Neural progenitor cell (in vitro differentiated cells): ENCODE data around the gene ARSB.

Experiments
- EZH2 ChIP-seq: fragments of 200-600 bp; sonication (generic); IDR thresholded peaks from 2 replicates; pipeline ENCODE4 v1.6.1; 2017; ENCODE audit warnings: antibody characterized with exemption, mild to moderate bottlenecking, moderate library complexity
- EZH2phosphoT487 ChIP-seq: fragments of 200-600 bp; sonication (generic); IDR thresholded peaks from 2 replicates; pipeline ENCODE4 v1.6.1; 2017; ENCODE audit warnings: antibody characterized with exemption
- TF ChIP-seq, protein P1 (sequence below): fragments of 200-600 bp; sonication (generic); IDR thresholded peaks from 2 replicates; pipeline ENCODE4 v1.5.1; 2017; ENCODE audit warnings: antibody characterized with exemption, mild to moderate bottlenecking

DNA sequence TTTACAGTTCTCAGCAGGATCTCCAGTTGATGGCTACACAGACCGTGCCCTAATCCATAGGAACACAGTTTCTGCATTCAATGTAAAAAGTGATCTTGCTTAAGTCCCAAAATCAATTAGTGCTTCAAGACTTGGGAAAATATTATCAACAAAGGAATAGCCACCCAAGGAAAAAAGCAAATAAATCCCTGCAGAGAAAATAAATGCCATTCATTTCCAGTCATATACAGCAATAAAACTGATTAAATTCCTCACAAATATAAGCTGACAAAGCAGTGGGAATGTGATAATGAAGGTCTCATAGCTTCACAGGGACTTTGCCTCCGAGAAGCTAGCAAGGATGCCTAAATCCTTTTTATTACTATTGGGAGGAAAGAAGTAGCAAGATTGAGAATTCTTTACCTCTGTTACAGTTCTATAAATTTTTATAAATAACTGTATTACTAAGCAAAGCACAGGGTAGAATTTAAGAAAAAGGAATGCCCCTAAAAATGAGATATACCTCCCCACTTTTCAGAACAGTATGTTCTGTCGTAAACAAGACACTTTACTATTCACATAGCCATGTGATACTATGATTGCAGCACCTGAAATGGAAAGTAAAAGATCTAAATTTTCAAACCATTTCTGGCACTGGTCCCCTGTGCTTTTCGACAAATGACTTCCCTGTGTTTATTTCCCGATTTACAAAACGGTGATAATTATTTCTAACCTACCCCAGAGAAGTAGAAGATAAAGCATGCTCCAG lies 59.8 kb downstream of the ARSB start:
- TF ChIP-seq, protein P1, sequence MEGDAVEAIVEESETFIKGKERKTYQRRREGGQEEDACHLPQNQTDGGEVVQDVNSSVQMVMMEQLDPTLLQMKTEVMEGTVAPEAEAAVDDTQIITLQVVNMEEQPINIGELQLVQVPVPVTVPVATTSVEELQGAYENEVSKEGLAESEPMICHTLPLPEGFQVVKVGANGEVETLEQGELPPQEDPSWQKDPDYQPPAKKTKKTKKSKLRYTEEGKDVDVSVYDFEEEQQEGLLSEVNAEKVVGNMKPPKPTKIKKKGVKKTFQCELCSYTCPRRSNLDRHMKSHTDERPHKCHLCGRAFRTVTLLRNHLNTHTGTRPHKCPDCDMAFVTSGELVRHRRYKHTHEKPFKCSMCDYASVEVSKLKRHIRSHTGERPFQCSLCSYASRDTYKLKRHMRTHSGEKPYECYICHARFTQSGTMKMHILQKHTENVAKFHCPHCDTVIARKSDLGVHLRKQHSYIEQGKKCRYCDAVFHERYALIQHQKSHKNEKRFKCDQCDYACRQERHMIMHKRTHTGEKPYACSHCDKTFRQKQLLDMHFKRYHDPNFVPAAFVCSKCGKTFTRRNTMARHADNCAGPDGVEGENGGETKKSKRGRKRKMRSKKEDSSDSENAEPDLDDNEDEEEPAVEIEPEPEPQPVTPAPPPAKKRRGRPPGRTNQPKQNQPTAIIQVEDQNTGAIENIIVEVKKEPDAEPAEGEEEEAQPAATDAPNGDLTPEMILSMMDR, result no peak
- TF ChIP-seq EZH2 (no peak), EZH2phosphoT487 (no peak)
